Ovary (tissue), 9 donors: Measurements from ENCODE around the gene PRKG1. TPM values are rescaled to one million over a fixed set of nuclear protein-coding genes. Genes with fewer than 3 reads are reported as not detected.

ENCODE experiments used
- DNase-seq, 5 donors: peaks; one replicate each; pipeline ENCODE4 v3.0.0-alpha.2; 2019 to 2020
- H3K27ac ChIP-seq, 2 donors: fragments of 200-600 bp; one replicate each; pipeline versions ENCODE4 v1.5.1 to v1.8.0; 2019 to 2022
- H3K27me3 ChIP-seq: fragments of 200-600 bp; one replicate; pipeline ENCODE4 v1.8.0; 2022
- H3K36me3 ChIP-seq: fragments of 200-600 bp; sonication (generic); one replicate; pipeline ENCODE4 v1.5.1; 2019
- H3K4me1 ChIP-seq: one replicate; pipeline ENCODE4 v1.8.1; 2013; ENCODE audit warnings: mild to moderate bottlenecking, moderate library complexity; ENCODE audit not compliant: insufficient read depth
- H3K4me3 ChIP-seq: fragments of 200-600 bp; sonication (generic); one replicate; pipeline ENCODE4 v1.5.1; 2017
- H3K9me3 ChIP-seq, 2 donors: fragments of 200-600 bp in 1 of 2; sonication (generic) in 1 of 2; one replicate each; pipeline versions ENCODE4 v1.5.1 to v1.8.1; 2013 to 2019; ENCODE audit warnings: mild to moderate bottlenecking in 1 of 2, moderate library complexity in 1 of 2
- CTCF ChIP-seq, 3 donors: fragments of 450-650 bp in 2 of 3; fragments of 200-600 bp in 1 of 3; IDR thresholded peaks; one replicate each; pipeline versions ENCODE4 v1.5.1 to v1.8.0; 2016 to 2022; ENCODE audit warnings: antibody characterized with exemption in 3 of 3, mild to moderate bottlenecking in 1 of 3
- EP300 ChIP-seq: sonication (generic); formaldehyde crosslinking; IDR thresholded peaks from one replicate; pipeline ENCODE4 v1.6.1; 2017; ENCODE audit warnings: antibody characterized with exemption
- POLR2A ChIP-seq: fragments of 450-650 bp; IDR thresholded peaks from one replicate; pipeline ENCODE4 v1.6.1; 2017; ENCODE audit warnings: antibody characterized with exemption, mild to moderate bottlenecking, moderate library complexity
- WGBS, 3 donors: extraction: QIAGEN DNeasy Blood & Tissue Kit in 1 of 3; methylation state at CpG; one replicate each; pipeline versions ENCODE4 v1.1.5 to v1.1.7; 2013 to 2017; 5-methylcytosine and 5-hydroxymethylcytosine counted together
- intact Hi-C, 4 donors: fragments of 100-400 bp; cut with DNase I; formaldehyde crosslinking; loops; one replicate each; pipeline versions ENCODE4 v1.11.0 to v1.15.1; 2022 to 2023
- polyA plus RNA-seq, 2 donors: library from polyadenylated mRNA; stranded (reverse); fragments of 200-250 nt in 1 of 2; fragments of 350-450 nt in 1 of 2; fragmentation: Illumina TruSeq in 1 of 2; extraction: RNeasy Lipid Tissue Mini Kit (QIAGEN cat#74804) in 1 of 2; gene quantifications; one replicate each; pipeline ENCODE4 v1.2.3, GENCODE V29; 2013 to 2014
- total RNA-seq, 7 donors: library from RNA; depleted of rRNA in 2 of 7; stranded (reverse); fragments of >200 nt in 2 of 7; fragmentation: NEBNext Ultra II Directional in 3 of 7; extraction: Animal tissue kit (Norgen Biotek cat#: 25700) in 3 of 7; gene quantifications; one replicate each; pipeline versions ENCODE4 v1.1.0 to v1.2.4, GENCODE V29; 2016 to 2023
- donor health status: DM: no; HTN: no; CAD: no; lungs with moderate emphysema.
- donor health status: DM: no; HTN: no; CAD: no.
- donor health status: Bipolar disorder and iron deficiency.
- donor health status: DM: yes; HTN: yes; CAD: no.
- donor health status: DM: no; HTN: no; CAD: no.
- donor health status: DM: yes; HTN: yes; CAD: no.

PRKG1 gene
- total and polyA plus RNA-seq, 9 donors = 2.8 to 21.1 (median 15.7) TPM

GRCh38 chr10:51501396-51501795 lies 427.1 kb downstream of the PRKG1 start:
- H3K4me1 ChIP-seq = no peaks in the 10 kb centered on the region
- H3K36me3 ChIP-seq = no peaks in the 10 kb centered on the region
- no peak overlapping the region for H3K27ac ChIP-seq
- H3K9me3 ChIP-seq = no peaks in the 10 kb centered on the region
- no peak overlapping the region for H3K4me3 ChIP-seq
- intact Hi-C loops = no loop called here
- TF ChIP-seq POLR2A = no peak
- no peak for TF ChIP-seq CTCF (IDR thresholded peaks at IDR 0.05)
- no peak for TF ChIP-seq EP300
- H3K27me3 ChIP-seq = no peaks in the 10 kb centered on the region
- WGBS, 3 donors = 92 to 100% (median 94%) methylated on average over 1 of the region's 1 CpG
- DNase-seq = no peak

- WGBS, 3 donors = 88 to 100% (median 97%) methylated on average over 1 of the region's 1 CpG
These were observed 427.8 kb downstream of the PRKG1 start for GRCh38 chr10:51502124-51502523.

GRCh38 chr10:51503378-51503777 lies 429.1 kb downstream of the PRKG1 start:
- Histone ChIP-seq H3K9me3 (no peaks in the 10 kb centered on the region), H3K27ac (no peak overlapping the region), H3K4me1 (no peaks in the 10 kb centered on the region), H3K27me3 (no peaks in the 10 kb centered on the region), H3K4me3 (no peak overlapping the region), H3K36me3 (no peaks in the 10 kb centered on the region)
- TF ChIP-seq EP300 (no peak), CTCF (IDR thresholded peaks at IDR 0.05) (no peak), POLR2A (no peak)
- DNase-seq = no peak
- intact Hi-C loops = no loop called here
- 85 to 95% (median 86%) methylated on average over 1 of the region's 1 CpG for WGBS, 3 donors

More at GRCh38 chr10:51502124-51502523, 427.8 kb downstream of the PRKG1 start:
- H3K9me3 ChIP-seq = no peaks in the 10 kb centered on the region
- no peaks in the 10 kb centered on the region for H3K4me1 ChIP-seq
- no peak overlapping the region for H3K4me3 ChIP-seq
- DNase-seq = no peak
- intact Hi-C loops = no loop called here
- TF ChIP-seq POLR2A (no peak), CTCF (IDR thresholded peaks at IDR 0.05) (no peak), EP300 (no peak)
- H3K27ac ChIP-seq = no peak overlapping the region
- no peaks in the 10 kb centered on the region for H3K27me3 ChIP-seq
- H3K36me3 ChIP-seq = no peaks in the 10 kb centered on the region

GRCh38 chr10:51507476-51507875 lies 433.2 kb downstream of the PRKG1 start:
- 94 to 98% (median 94%) methylated on average over 3 of the region's 3 CpGs for WGBS, 3 donors
- intact Hi-C loops = no loop called here
- TF ChIP-seq EP300 (no peak), CTCF (IDR thresholded peaks at IDR 0.05) (no peak), POLR2A (no peak)
- Histone ChIP-seq H3K27me3 (no peaks in the 10 kb centered on the region), H3K9me3 (no peaks in the 10 kb centered on the region), H3K36me3 (no peaks in the 10 kb centered on the region), H3K27ac (no peak overlapping the region), H3K4me1 (no peaks in the 10 kb centered on the region), H3K4me3 (no peak overlapping the region)
- DNase-seq = no peak
